ENCODE measurements around the gene SLC9A1. TPM values are rescaled to one million over a fixed set of nuclear protein-coding genes. Genes with fewer than 3 reads are reported as not detected.

The SLC9A1 gene
- total RNA-seq, 2 experiments from 2014 or later: 14.2 to 19.0 TPM

GRCh38 chr1:27065999-27066630 is 88.8 kb downstream of the SLC9A1 start:
- DNase-seq (no peak), ATAC-seq (ENCODE audit: poor library complexity) (no peak)
- H3K27me3 Mint-ChIP-seq: no peaks in the 10 kb centered on the region
- Histone ChIP-seq H3K27ac (ENCODE audit: low read depth in 1 of 2, low read length in 2 of 2) (no peak overlapping the region), H3K9me3 (ENCODE audit: control insufficient read depth in 1 of 2, insufficient read depth in 1 of 2, low read length in 2 of 2) (peaks cover 0 to 4% of the 10 kb centered on the region in 2 experiments), H3K36me3 (ENCODE audit: insufficient read depth, low read length) (no peaks in the 10 kb centered on the region), H3K27me3 (ENCODE audit: control insufficient read depth in 1 of 2, insufficient read depth in 2 of 2, low read length in 2 of 2) (no peaks in the 10 kb centered on the region), H3K4me3 (ENCODE audit: low read length) (no peak overlapping the region), H3K4me1 (ENCODE audit: insufficient read depth, low read length) (no peaks in the 10 kb centered on the region)
- ChIA-PET POLR2A (interaction anchor here (0.7 kb wide), 1 partner anchor 15 kb away, joined by 3 read pairs; no protein-coding TSS in a partner anchor), CTCF (interaction anchor here (1.7 kb wide), 1 partner anchor 22 kb away, joined by 4 read pairs; no protein-coding TSS in a partner anchor)
- no peaks in the 10 kb centered on the region for H3K4me1 Mint-ChIP-seq (ENCODE audit: low read depth)
- H3K9me3 Mint-ChIP-seq: no peaks in the 10 kb centered on the region
- H3K27ac Mint-ChIP-seq: no peak overlapping the region
- H3K36me3 Mint-ChIP-seq (ENCODE audit: low read depth): no peaks in the 10 kb centered on the region
- H3K4me3 Mint-ChIP-seq: no peak overlapping the region
- no peak for TF ChIP-seq CTCF (IDR thresholded peaks at IDR 0.05)
- intact Hi-C loops (cut with DNase I, micrococcal nuclease): no loop called here

- H3K27me3 Mint-ChIP-seq: no peaks in the 10 kb centered on the region
- intact Hi-C loops (cut with DNase I, micrococcal nuclease): no loop called here
- Histone ChIP-seq H3K27ac (ENCODE audit: low read depth in 1 of 2, low read length in 2 of 2) (no peak overlapping the region), H3K4me1 (ENCODE audit: insufficient read depth, low read length) (no peaks in the 10 kb centered on the region), H3K4me3 (ENCODE audit: low read length) (no peak overlapping the region), H3K27me3 (ENCODE audit: control insufficient read depth in 1 of 2, insufficient read depth in 2 of 2, low read length in 2 of 2) (no peaks in the 10 kb centered on the region), H3K9me3 (ENCODE audit: control insufficient read depth in 1 of 2, insufficient read depth in 1 of 2, low read length in 2 of 2) (no peaks in the 10 kb centered on the region), H3K36me3 (ENCODE audit: insufficient read depth, low read length) (no peaks in the 10 kb centered on the region)
- no peaks in the 10 kb centered on the region for H3K36me3 Mint-ChIP-seq (ENCODE audit: low read depth)
- no peak overlapping the region for H3K27ac Mint-ChIP-seq
- no peak for TF ChIP-seq CTCF (IDR thresholded peaks at IDR 0.05)
- no peak overlapping the region for H3K4me3 Mint-ChIP-seq
- DNase-seq (no peak), ATAC-seq (ENCODE audit: poor library complexity) (no peak)
- ChIA-PET CTCF (no interaction called here), POLR2A (no interaction called here)
- H3K9me3 Mint-ChIP-seq: no peaks in the 10 kb centered on the region
- H3K4me1 Mint-ChIP-seq (ENCODE audit: low read depth): no peaks in the 10 kb centered on the region
Observed at GRCh38 chr1:27060891-27061290, 94.0 kb downstream of the SLC9A1 start.

- Histone ChIP-seq H3K4me3 (ENCODE audit: low read length) (no peak overlapping the region), H3K36me3 (ENCODE audit: insufficient read depth, low read length) (no peaks in the 10 kb centered on the region), H3K27me3 (ENCODE audit: control insufficient read depth in 1 of 2, insufficient read depth in 2 of 2, low read length in 2 of 2) (no peaks in the 10 kb centered on the region), H3K9me3 (ENCODE audit: control insufficient read depth in 1 of 2, insufficient read depth in 1 of 2, low read length in 2 of 2) (no peaks in the 10 kb centered on the region), H3K27ac (ENCODE audit: low read depth in 1 of 2, low read length in 2 of 2) (no peak overlapping the region), H3K4me1 (ENCODE audit: insufficient read depth, low read length) (no peaks in the 10 kb centered on the region)
- no peak for DNase-seq
- ATAC-seq (ENCODE audit: poor library complexity): no peak
- Mint-ChIP-seq H3K36me3 (ENCODE audit: low read depth) (no peaks in the 10 kb centered on the region), H3K27me3 (no peaks in the 10 kb centered on the region), H3K4me1 (ENCODE audit: low read depth) (no peaks in the 10 kb centered on the region), H3K9me3 (no peaks in the 10 kb centered on the region), H3K4me3 (no peak overlapping the region), H3K27ac (no peak overlapping the region)
- ChIA-PET POLR2A (no interaction called here), CTCF (no interaction called here)
- TF ChIP-seq CTCF (IDR thresholded peaks at IDR 0.05): no peak
- intact Hi-C loops (cut with DNase I, micrococcal nuclease): no loop called here
Observed at GRCh38 chr1:27058966-27059669, 95.8 kb downstream of the SLC9A1 start.
